Measurements from ENCODE around the gene TNK2. TPM values are rescaled to one million over a fixed set of nuclear protein-coding genes. Genes with fewer than 3 reads are reported as not detected.
"Not testable (repeated sequence)": the region's sequence is repeated elsewhere in the genome, so short reads cannot be mapped to it uniquely, and the experiment has no call there.

The TNK2 gene
- polyA plus RNA-seq, 2 of the 4 experiments (the other 2 are of a cell fraction): 2.2 to 12.5 TPM

DNA sequence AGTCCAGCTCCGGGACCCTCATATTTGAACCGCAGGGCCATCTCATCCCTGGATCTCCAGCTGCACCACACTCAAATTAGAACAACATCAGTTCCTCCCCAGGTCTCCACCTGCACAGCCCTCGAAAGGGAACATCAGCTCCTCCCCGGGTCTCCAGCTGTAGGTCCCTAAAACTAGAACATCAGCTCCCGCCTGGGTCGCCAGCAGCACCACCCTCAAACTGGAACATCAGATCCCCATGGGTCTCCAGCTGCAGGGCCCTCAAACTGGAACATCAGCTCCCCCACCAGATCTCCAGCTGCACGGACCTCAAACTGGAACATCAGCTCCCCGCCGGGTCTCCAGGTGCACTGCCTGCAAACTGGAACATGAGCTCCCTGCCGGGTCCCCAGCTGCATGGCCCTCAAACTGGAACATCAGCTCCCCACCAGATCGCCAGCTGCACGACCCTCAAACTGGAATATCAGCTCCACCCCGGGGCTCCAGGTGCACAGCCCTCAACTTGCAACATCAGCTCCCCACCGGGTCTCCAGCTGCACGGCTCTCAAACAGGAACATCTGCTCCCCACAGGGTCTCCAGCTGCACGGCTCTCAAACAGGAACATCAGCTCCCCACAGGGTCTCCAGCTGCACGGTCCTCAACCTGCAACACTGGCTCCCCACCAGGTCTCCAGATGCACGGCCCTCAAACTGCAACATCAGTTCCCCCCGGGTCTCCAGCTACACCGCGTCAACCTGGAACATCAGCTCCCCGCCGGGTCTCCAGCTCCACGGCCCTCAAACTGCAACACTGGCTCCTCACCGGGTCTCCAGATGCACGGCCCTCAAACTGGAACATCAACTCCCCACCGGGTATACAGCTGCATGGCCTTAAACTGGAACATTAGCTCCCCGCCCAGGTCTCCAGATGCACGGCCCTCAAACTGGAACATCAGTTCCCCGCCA lies 31.4 kb upstream of the TNK2 start:
- 92% methylated on average over 22 of the region's 30 CpGs for WGBS (ENCODE audit: missing lambda C conversion rate)
- H3K4me3 ChIP-seq; H3K9me3 ChIP-seq; POLR2A ChIA-PET; ATAC-seq; H3K27ac ChIP-seq; DNase-seq (ENCODE audit: low read depth in 1 of 2, low spot score in 1 of 2); H3K4me2 ChIP-seq; H3K4me1 ChIP-seq; FAIRE-seq: not testable (repeated sequence)
- CTCF ChIA-PET: interaction anchor here (0.9 kb wide), 1 partner anchor 25 kb away, joined by 4 read pairs; no protein-coding TSS in a partner anchor

DNA sequence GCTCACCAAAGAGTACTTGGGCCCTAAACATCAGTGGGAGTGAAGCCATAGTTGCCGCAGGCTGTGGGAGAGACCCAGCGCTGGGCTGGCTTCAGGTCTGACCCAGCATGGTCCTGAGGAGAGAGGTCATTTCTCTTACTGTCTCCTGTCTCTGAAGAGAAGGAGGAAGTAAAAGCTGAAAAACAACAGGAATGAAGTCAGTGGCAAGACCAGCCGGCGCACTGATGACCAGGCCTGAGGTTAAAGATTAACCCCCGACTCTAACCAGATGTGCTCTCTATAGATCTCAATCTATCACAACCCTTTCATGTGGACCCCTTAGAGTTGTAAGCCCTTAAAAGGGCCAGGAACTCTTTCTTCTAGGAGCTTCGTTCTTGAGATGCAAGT lies 24.7 kb upstream of the TNK2 start:
- CTCF ChIA-PET: interaction anchor here (3.3 kb wide), 1 partner anchor 18 kb away, joined by 12 read pairs; no protein-coding TSS in a partner anchor
- FAIRE-seq: not testable (repeated sequence)

GRCh38 chr3:195932418-195933043 lies 24.2 kb upstream of the TNK2 start:
- ChIA-PET CTCF (interaction anchor here (1.1 to 3.3 kb wide), 2 partner anchors 17 to 24 kb away, joined by 3 to 12 read pairs; partner anchors contain the start of gene TNK2), POLR2A (no interaction called here)
- WGBS (ENCODE audit: missing lambda C conversion rate): 91% methylated on average over 9 of the region's 9 CpGs
- 0 out of 5 replicates have a peak, but pooled peaks of 1 of the 2 experiments have one; percentile 15 for TF ChIP-seq JUN (IDR thresholded peaks at IDR 0.05)
- TF ChIP-seq KDM1A (IDR thresholded peaks at IDR 0.05; ENCODE audit: low read depth): no peak
- TF ChIP-seq JUNB (IDR thresholded peaks at IDR 0.05): no peak
- no peak for TF ChIP-seq E2F6 (IDR thresholded peaks at IDR 0.05; ENCODE audit: borderline replicate concordance, low read depth)
- TF ChIP-seq, protein P1, sequence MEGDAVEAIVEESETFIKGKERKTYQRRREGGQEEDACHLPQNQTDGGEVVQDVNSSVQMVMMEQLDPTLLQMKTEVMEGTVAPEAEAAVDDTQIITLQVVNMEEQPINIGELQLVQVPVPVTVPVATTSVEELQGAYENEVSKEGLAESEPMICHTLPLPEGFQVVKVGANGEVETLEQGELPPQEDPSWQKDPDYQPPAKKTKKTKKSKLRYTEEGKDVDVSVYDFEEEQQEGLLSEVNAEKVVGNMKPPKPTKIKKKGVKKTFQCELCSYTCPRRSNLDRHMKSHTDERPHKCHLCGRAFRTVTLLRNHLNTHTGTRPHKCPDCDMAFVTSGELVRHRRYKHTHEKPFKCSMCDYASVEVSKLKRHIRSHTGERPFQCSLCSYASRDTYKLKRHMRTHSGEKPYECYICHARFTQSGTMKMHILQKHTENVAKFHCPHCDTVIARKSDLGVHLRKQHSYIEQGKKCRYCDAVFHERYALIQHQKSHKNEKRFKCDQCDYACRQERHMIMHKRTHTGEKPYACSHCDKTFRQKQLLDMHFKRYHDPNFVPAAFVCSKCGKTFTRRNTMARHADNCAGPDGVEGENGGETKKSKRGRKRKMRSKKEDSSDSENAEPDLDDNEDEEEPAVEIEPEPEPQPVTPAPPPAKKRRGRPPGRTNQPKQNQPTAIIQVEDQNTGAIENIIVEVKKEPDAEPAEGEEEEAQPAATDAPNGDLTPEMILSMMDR (IDR thresholded peaks at IDR 0.05): no peak
- TF ChIP-seq HMGXB4 (CRISPR knock-in tag; IDR thresholded peaks at IDR 0.05; ENCODE audit: borderline replicate concordance): no peak
- TF ChIP-seq FOXS1 (CRISPR knock-in tag; IDR thresholded peaks at IDR 0.05): no peak
- TF ChIP-seq CHD2 (IDR thresholded peaks at IDR 0.05; ENCODE audit: low read length, partially characterized antibody): no peak
- FAIRE-seq: no peak
- H3K4me2 ChIP-seq: peak overlapping the region; percentile 65
- H3K9me3 ChIP-seq: no peaks in the 10 kb centered on the region
- peaks cover 19% of the 10 kb centered on the region for H3K4me1 ChIP-seq
- no peak for DNase-seq (ENCODE audit: low read depth in 1 of 2, low spot score in 1 of 2)
- peak in 1 of 2 experiments; percentile 22; a peak in 2 of 6 replicates for ATAC-seq
- H3K27ac ChIP-seq: peak overlapping the region; percentile 61 to 75
- no peak overlapping the region for H3K4me3 ChIP-seq

More for the DNA sequence above, 24.7 kb upstream of the TNK2 start:
- POLR2A ChIA-PET, H3K4me3 ChIP-seq, H3K9me3 ChIP-seq: not testable (repeated sequence)
- ATAC-seq (peak; percentile 39 to 78; a peak in 3 of 6 replicates), DNase-seq (ENCODE audit: low read depth in 1 of 2, low spot score in 1 of 2) (peak in 1 of 2 experiments; percentile 54)
- peak overlapping the region; percentile 61 to 75 for H3K27ac ChIP-seq
- H3K4me2 ChIP-seq: peak overlapping the region; percentile 65
- 39% methylated on average over 5 of the region's 6 CpGs for WGBS (ENCODE audit: missing lambda C conversion rate)
- H3K4me1 ChIP-seq: peaks cover 19% of the 10 kb centered on the region

DNA sequence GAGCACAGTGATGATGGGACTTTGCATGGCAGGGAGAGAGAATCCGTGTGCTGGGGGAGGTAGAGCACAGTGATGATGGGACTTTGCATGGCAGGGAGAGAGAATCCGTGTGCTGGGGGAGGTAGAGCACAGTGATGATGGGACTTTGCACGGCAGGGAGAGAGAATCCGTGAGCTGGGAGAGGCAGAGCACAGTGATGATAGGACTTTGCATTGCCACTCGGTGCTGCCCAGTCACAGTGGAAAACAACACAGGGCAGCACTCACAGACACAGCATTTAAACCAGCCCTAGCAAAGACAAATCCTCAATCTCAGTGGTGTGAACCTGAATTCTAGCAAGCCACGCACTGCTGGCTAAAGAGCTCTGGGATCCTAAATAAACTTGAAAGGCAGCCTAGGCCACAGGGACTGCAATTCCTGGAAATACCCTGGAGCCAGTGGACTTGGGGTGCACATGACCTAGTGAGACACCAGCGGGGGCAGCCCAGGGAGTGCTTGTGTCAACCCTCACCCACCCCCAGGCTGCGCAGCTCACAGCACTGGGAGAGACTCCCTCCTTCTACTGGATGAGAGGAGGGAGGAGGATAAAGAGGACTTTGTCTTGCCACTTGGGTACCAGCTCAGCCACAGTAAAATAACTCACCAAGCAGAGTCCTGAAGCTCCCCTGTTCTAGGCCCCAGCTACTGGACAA lies 23.4 kb upstream of the TNK2 start:
- no peak for FAIRE-seq
- ATAC-seq: peak; percentile 36 to 62; a peak in 4 of 6 replicates
- Histone ChIP-seq H3K4me1 (peaks cover 19% of the 10 kb centered on the region), H3K4me2 (no peak overlapping the region), H3K9me3 (no peaks in the 10 kb centered on the region), H3K4me3 (no peak overlapping the region), H3K27ac (peak overlapping the region; percentile 11 to 75; a peak in 2 of 6 replicates)
- POLR2A ChIA-PET: no interaction called here
- CTCF ChIA-PET: interaction anchor here (1.1 to 3.3 kb wide), 3 partner anchors 17 to 37 kb away, joined by 3 to 12 read pairs (median 6); partner anchors contain the start of gene TNK2
- WGBS (ENCODE audit: missing lambda C conversion rate): 82% methylated on average over 7 of the region's 8 CpGs
- no peak for DNase-seq (ENCODE audit: low read depth in 1 of 2, low spot score in 1 of 2)
- no peak for TF ChIP-seq HEYL (CRISPR knock-in tag; IDR thresholded peaks at IDR 0.05)
- TF ChIP-seq FOXS1 (CRISPR knock-in tag; IDR thresholded peaks at IDR 0.05): no peak
- TF ChIP-seq ZSCAN20 (CRISPR knock-in tag; IDR thresholded peaks at IDR 0.05): no peak
- TF ChIP-seq, protein P2, sequence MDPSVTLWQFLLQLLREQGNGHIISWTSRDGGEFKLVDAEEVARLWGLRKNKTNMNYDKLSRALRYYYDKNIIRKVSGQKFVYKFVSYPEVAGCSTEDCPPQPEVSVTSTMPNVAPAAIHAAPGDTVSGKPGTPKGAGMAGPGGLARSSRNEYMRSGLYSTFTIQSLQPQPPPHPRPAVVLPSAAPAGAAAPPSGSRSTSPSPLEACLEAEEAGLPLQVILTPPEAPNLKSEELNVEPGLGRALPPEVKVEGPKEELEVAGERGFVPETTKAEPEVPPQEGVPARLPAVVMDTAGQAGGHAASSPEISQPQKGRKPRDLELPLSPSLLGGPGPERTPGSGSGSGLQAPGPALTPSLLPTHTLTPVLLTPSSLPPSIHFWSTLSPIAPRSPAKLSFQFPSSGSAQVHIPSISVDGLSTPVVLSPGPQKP (IDR thresholded peaks at IDR 0.05; ENCODE audit: low read depth, low read length): no peak
- no peak for TF ChIP-seq EHMT2 (IDR thresholded peaks at IDR 0.05; ENCODE audit: low read depth)
- TF ChIP-seq RCOR1 (IDR thresholded peaks at IDR 0.05; ENCODE audit: low read depth, low read length): no peak
- TF ChIP-seq MAZ (IDR thresholded peaks at IDR 0.05; ENCODE audit: borderline replicate concordance, low read depth, low read length): no peak
- TF ChIP-seq HOXB13 (CRISPR knock-in tag; IDR thresholded peaks at IDR 0.05; ENCODE audit: low read depth): no peak
- no peak for TF ChIP-seq TFCP2L1 (CRISPR knock-in tag; IDR thresholded peaks at IDR 0.05)
- no peak for TF ChIP-seq PHF8 (IDR thresholded peaks at IDR 0.05; ENCODE audit: borderline replicate concordance, low read depth)
- TF ChIP-seq, protein P3, sequence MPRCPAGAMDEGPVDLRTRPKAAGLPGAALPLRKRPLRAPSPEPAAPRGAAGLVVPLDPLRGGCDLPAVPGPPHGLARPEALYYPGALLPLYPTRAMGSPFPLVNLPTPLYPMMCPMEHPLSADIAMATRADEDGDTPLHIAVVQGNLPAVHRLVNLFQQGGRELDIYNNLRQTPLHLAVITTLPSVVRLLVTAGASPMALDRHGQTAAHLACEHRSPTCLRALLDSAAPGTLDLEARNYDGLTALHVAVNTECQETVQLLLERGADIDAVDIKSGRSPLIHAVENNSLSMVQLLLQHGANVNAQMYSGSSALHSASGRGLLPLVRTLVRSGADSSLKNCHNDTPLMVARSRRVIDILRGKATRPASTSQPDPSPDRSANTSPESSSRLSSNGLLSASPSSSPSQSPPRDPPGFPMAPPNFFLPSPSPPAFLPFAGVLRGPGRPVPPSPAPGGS (IDR thresholded peaks at IDR 0.05): no peak
